ENCODE data around the gene RAB13. TPM values are rescaled to one million over a fixed set of nuclear protein-coding genes. Genes with fewer than 3 reads are reported as not detected.

RAB13 gene
- total and polyA plus RNA-seq, 2 of the 8 experiments (the other 6 are each of a cell fraction or from before 2014, with no cell fraction given): 70.5 to 157 TPM

DNA sequence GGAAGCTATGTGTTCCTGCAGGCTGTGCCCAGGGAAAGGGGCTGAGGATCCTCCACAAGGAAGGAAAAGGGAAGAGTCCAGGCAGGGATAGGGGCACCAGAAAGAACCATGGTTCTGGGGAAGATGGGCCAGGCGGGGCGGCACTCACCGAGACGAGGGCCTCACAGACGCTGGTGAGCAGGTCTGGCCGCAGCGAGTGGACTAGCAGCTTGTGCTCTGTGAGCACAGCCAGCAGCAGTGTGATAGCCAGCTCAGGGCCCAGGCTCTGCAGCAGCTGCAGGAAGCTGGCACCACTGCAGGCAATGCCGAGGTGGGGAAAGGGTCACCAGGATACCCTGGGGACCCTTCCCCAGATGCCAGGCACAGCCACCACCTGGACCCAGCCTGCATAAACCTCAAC, 45.4 kb downstream of the RAB13 start (continued):
- TF ChIP-seq CHD2 (IDR thresholded peaks at IDR 0.05; ENCODE audit: low read length): no peak
- no peak for TF ChIP-seq HDAC2 (IDR thresholded peaks at IDR 0.05; ENCODE audit: borderline replicate concordance in 1 of 2, low read depth in 2 of 2, low read length in 2 of 2)
- no peak for TF ChIP-seq RXRA (IDR thresholded peaks at IDR 0.05; ENCODE audit: insufficient read depth, low read depth, low read length)
- TF ChIP-seq SP1 (IDR thresholded peaks at IDR 0.05; ENCODE audit: low read depth, low read length): no peak
- no peak for TF ChIP-seq EGR1 (IDR thresholded peaks at IDR 0.05; ENCODE audit: borderline replicate concordance, low read depth, low read length)

All from H1 (cell line).